ENCODE data around the gene KCNJ15. TPM values are rescaled to one million over a fixed set of nuclear protein-coding genes. Genes with fewer than 3 reads are reported as not detected.

KCNJ15 gene
- polyA plus RNA-seq, 10 donors, result 0.17 to 1.3 (median 0.59) TPM

DNA sequence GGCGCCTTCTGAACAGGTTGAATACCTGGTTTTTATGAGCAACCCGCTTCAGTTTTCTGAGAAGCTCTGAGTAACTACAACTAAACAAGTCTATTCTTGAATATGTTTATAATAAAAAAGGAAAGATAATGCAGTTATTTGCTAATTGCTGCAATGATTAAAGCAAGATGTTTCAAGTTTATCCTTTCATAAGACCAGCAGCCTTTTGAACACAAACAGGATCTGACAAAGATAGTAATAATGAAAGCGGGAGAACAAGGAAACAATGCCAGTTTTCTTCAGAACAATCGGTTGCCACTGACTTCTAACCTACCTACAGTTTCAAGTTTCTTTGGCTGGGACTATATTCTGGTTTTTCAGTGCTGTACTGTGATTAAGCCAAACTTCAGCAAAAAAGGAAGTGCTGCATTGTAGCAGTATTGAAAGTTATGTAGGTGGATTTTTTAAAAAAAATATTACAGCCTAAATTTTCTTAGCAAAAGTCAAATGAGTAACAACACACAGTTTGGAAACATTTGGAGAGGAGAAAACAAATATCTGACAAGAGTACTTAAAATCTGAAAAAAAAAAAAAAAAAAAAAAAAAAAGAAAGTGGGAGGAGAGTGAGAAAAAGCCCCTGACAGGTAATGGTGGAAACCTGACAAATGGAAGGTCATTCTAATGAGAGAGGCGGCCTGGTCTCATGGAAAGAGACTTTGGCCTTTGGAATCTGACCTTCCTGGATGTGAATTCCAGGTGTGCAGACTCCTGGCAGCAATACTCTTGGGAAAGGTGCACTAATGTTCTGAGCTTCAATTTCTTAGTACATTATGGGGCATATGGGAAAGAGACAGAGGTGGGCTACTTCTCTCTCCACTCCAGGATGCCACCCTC, 11.4 kb downstream of the KCNJ15 start:
- DNase-seq, result no peak

DNA sequence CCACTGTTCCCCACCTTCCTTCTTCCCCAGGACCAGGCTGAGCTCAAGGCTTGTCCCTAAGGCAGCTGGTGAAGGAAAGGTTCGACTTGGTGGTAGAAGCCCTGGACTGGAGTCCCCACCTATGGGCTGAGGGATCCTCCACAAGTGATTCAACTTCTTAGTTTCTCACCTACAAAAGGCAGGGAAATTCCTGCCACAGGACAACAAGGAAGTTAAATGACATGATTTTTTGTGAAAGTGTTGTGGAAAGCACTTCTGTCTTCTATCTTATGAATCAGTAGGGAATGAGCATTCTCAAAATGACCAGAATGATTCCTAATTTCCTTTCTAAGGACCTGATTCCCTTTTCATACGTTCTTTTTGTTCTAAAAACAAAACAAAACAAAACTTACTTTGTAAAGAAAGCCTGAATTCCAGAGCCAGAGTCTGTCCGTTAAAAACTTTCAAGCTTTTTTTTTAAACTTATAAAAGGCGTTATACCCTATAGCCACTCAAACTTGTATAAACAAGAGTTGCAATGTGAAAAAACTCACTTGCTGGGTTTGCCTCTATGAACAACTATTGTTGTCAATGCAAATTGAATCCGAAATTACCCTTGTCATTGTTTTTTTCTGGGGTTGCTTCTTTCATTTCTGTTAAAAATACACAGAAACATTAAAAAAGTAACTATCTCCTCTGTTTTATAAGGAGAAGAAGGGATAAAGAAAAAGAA, 12.2 kb downstream of the KCNJ15 start:
- no peak for DNase-seq

DNA sequence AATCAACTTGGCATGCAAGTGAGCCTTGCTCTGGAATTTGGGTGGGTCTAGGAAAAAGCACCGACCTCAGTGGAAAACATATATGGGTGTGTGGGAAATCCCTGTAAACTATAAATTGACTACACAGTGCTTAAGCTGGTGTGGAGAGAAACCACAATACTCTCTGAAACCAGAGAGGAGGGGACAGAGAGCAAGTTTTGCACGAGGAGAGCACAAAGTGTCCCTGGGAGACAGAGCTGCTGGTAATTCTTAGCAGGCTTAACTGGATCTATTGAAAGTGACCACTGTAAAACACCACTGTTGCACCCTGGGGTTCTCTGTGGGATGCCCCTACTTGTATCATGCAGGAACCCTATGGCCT, 12.8 kb downstream of the KCNJ15 start:
- peak in 2 of 3 donors; percentile 22 to 37 for DNase-seq

DNA sequence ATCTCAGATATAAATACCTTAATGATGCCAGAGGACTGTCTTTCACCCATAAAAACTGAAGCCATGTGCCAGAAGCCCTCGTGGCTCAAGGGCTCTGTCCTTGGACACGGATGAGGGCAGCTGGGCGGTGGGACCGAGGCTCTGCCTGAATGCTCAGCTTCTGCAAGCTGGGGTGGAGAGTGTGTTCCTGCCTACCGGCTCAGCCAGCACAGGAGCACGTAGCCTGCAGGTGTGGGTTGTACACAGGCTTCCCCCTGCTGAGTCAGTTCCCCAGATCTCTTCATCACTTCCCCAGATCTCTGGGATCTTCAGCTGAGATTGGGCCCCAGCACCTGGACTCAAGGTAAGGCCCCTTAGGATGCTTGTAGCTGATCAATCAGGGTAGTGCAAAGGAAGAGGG, 15.4 kb downstream of the KCNJ15 start:
- no peak for DNase-seq

DNA sequence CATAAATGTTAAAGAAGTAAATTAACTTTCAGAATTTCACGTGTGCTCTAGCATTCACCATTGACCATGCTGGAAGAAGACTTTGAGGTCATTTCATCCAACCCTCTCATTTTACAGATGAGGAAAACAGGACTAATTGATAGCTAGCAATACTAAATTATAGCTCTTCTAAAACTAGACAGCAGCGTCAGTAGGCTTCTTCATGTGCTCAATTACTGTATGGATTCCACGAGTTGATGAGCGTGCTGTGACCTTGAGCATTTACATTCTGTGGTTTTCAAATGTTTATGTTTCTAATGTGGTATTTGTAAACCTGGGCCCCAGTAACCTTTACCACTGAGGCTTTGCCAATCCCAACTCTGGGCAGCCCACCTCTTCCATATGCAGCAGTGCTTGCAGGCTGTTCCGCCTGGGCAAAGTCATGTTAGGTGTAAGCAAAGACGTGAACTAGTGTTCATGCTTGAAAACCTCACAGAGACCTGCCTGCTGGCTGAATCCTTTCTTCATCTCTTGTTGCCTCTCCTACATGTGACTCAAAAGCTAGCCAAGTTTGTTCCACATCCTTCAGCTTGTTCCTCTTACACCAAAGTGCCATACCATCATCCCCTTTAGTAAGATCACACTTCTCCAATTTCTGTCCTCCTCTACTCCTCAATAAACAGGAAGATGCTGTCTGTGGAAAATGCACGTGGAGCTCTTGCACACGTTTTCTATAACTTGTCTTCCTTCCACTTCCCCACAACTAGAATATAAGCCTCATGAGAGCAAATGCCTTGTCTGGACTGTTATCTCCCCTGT, 17.2 kb downstream of the KCNJ15 start:
- no peak for DNase-seq

DNA sequence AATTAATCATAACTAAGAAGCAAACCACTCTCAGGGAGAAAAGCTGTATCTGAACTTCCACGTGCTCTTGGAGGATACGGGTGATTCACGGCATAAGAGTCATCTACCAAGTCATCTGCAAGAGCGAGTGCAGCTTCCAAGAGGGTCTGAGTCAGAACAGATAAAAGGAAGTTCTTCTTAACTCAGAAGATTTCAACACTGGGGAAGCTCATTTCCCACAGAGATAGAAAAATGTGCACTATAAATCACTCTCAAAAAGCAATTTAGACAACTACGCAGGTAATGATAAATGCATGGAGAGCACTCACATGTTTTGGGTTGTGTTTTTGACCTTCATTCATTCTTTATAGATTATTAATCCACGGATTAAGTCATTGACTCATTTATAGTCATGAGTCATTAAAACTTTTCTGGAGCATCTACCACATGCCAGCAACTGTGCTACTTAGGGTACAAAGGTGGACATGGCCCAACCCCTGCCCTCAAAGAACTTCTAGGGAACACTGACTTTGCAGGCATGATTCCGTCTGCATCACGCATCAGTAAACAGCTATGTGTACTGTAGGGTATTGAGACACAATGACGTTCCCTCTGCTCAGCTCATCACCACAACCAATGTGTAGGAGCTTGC, 20.8 kb downstream of the KCNJ15 start:
- peak in 1 of 3 donors; percentile 96 for DNase-seq

DNA sequence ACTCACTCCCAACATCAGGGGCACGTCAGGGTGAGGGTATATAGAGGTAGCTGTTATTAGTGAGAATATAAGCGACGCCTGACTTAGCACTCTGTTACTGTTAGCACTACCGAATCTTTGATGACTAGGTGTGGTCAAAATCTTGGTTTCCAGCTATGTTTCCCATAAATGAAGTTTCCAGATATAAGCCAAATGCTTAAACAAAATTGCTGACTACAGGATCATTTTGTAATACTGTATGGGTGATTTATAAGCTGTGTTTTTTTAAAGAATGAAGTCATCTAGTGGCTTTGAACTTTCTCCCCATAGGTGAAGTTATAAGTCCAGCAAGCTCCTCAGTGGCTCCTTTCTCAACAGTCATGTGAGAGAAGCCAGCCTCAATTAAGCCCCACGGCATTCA, 23.7 kb downstream of the KCNJ15 start:
- no peak for DNase-seq

DNA sequence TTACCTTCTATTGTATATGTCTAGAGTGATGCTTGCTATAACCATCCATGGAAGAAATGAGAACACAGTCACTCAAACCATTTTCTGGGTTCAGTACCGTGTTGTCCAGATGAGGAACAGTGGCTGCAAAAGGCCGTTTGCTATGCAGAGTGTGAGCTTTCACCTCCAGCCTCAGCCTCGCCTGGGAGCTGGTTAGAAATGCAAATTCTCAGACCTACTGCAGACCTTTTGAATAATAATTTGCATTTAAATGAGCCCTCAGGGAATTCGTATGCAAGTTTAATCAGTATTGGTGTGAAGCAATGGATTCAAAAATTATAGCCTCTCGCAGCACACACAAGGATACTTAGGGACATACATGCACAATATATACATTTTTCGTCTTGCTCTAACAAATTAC, 24.1 kb downstream of the KCNJ15 start:
- DNase-seq, result no peak

DNA sequence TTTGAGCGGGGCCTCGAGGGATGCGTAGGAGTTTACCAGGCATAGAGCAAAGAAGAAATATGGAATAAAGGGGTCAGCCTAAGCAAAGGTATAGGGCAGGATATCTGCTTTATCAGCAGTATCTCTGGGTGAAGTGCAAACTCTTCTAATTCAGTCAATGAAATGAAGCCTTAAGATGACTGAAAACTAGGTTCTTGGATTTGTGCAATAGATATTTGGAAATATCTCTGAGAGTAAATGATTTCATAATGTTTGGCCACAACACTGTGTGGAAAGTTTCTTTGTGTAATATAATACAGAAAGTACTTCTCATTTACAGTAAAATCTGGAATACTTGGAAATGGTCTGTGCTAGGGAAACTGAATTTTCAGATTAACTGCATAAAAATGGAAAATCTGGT, 26.1 kb downstream of the KCNJ15 start:
- peak in 2 of 3 donors; percentile 37 to 52 for DNase-seq

DNA sequence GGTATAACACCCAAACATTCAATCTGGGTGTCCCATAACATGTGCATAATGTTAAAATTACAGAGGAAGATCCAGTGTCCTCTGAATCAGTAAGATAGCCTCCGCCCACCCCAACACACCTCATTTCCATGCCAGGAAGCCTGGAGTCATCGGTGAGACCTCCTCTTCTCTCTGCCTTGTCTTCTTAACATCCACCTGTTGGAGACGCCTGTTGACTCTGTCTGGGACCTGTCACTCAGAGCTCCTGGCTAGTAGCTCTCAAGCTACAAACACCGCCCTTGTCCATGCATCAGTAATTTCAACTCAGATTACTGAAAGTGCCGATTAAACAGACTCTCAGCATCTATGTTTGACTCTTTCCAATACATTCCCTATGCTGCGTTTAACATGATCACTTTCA, 27.4 kb downstream of the KCNJ15 start:
- DNase-seq, result no peak

DNA sequence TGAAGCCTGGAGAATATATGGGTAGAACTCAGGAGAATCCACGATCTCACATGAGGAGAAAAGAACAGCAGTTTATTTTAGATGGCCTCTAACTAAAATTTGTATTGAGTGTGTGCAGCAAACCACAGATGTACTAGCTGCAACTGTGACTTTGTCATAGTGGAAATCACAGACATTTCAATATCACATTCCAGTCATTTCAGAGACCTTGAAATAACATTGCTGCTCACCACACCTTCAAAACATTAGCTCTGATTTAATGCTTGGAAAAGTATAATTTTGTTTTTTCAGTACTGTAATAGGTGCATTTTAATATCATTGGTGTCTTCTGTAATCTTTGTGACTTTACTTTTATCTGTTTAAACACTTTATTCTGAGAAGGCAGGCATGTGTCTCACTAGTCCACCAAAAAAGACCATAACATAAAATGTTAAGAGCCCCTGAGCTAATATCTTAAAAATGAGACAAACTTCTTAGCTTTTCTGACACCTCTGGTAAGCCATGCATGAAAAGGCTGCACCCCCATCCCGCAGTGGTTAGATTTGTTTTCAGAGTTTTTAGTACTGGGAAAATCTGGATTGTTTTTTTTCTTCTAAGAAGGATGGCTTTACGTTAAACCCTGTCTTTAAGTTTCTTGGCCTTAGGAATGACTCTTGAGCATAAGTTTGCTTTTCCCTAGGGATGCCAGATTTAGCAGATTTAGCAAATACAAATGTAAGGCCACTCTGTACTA, 30.1 kb downstream of the KCNJ15 start:
- DNase-seq, result no peak

DNA sequence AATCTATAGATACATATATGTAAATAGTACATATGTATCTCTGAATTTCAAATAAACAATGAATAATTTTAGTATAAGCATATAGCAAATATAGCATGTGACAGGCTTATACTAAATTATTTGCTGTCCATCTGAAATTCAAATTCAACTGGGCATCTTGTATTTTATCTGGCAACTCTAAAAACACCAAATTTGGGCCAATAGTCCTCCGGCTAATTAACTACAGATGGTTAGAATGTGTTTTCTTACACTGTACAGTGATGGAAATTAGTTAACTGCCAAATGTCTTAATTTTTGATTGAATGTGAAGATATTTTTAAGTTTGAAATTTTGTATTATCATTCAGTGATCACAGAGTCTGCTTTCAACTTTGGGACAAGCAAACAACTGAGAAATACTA, 30.7 kb downstream of the KCNJ15 start:
- DNase-seq, result no peak

DNA sequence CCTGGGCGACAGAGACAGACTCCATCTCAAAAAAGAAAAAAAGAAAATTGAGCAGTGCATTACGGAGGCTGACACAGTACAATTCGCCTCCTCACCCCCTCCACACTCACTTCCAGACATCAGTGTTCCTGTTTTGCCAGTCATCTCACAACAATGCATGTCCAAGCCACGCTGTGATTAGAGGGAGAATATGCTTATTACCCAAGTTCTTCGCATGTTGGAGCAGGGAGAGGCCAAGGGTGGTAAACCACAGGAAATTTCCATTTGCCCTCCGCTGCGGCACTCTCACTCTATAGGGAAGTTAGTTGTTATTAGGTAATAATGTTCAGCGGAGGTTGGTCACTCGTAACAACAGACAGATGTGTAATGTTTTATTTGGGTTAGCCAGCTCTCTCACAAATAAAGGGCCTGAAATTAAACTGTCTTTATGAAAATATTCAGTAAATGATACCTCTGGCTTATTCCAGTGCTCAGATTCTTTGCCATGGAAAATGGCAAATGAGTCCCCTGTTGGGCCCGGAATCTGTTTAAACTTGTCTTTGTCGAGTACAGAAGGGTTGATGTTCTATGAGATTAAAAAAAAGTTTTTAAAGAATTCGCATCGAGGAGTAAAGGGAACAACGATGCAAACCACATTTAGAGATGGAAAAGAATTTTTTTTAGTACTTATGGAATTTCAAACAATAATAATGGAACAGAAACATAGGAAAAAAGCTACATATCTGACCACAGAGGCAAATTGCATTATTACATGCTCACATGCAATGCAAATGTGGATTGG, 33.1 kb downstream of the KCNJ15 start:
- peak in 2 of 3 donors; percentile 44 to 94 for DNase-seq

DNA sequence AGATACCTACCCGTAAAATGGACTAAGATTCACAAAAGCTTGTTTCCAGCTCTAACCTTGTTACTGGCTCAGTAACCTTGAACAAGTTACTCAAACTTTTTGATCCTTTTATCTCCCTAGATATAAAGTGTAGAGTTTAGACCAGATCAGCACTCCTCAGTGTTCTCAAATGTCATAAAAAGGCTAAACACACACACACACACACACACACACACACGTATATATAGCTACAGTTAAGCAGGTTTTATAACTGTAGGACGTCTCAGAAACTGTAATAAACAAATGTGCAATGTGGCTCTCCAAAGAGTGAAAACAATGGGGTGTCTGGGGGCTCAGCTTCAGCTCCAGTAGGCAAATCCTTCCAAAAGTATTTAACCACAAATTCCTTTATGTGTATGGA, 34.0 kb downstream of the KCNJ15 start:
- DNase-seq, result no peak

DNA sequence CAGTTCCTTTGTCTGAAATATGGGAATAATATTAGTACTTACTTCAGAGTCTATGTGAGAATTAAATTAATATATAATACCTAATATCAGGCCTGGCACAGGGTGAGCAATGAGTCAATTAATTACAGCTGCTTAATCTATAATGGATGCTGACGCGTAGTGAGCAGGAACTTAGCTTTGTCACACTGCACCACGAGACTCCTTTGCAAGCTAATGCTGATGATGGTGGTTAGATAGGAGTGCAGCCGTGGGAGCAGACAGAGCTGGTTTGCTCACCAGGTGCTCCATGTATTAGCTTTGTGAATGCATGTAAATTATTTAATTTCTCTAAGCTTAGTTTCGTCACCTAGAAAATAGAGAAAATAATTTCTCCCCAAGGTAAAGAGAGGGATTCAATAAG, 35.1 kb downstream of the KCNJ15 start:
- no peak for DNase-seq

DNA sequence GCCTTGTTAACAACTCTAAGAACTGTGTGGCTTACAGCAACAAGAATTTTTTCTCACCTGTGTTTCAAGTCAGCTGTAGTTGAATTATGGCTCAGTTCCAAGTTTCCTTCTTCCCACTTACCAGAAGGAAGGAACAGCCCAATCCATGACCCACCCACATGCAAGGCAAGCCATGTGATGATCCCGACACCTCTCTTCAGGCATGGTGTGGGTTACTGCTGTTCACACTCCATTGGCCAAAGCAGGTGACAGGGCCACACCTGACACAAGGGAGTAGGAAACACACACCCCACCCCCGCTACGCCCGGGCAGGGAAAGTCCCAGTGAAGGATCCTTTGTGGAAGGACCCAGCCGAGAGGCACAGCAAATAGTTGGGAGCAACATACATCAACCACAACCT, 36.3 kb downstream of the KCNJ15 start:
- no peak for DNase-seq

DNA sequence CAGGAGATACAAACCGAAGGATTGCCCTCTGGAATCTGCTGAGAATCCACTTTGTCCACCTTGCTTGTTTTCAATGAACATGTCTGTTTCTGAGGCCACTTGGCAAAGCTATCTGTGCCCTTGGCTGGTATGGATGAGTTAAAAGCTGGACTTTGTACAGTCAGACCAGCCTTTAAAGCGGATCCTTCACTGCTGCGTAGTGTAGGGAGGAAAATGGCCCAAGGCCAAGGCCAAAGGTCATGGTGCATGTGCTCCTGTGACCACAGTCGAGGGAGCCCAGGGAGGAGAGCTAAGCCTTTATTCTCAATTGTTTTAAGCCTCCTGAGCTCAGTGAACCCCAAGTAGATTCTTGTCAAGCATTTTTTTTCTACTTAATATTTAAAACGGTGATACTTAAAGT, 37.0 kb downstream of the KCNJ15 start:
- no peak for DNase-seq

DNA sequence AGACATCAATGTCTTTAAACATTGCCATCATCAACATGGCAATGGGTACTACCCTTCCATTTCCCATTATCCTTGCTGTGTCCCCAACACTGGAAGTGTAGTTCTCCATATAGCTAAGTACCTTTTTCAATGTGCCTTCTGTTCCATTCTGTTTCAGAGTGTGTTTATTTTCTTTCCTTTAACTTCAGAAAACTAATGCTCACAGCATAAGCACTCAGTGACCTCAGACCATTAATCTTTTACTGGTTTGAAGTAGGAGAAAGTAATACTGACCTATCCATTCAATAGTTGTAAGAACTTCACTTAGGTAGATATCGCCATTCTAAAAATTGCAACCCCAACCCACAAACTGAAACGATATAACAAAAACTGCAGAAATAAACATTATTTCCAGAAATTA, 37.8 kb downstream of the KCNJ15 start:
- DNase-seq, result no peak

DNA sequence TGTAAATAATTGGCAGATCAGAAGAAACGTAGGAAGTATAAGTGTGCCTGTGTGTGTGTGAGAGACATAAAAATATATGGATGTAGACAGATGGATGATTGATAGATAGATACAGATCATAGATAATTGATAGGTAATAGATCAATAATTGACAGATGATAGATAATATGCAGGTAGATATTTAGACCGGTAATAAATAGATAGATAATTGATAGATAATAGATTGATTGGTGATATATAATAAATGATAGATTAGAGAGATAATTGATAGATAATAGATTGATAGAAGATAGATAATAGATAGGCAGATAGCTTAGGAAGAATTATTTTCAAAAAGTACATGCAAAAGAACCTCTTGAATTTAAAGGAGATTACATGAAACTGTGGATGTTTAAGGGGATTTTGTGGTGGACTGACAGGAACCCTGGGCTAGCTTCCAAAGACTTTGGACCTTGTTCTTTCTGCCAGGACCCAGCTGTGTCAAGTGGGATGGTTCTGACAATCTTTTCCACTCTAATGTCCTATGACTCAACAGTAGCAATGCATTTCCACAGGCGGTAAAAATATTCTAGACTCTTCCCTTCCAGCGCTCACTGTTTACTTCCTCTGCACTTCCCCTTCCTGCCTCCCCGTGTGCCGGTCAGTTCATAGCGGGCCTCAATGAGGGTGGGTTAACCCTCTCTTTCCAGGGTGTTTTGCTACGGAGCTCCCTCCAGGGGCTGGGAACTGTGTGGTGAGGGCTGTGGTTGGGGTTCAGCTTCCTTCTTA, 39.4 kb downstream of the KCNJ15 start:
- DNase-seq, result peak in 2 of 3 donors; percentile 17 to 38

DNA sequence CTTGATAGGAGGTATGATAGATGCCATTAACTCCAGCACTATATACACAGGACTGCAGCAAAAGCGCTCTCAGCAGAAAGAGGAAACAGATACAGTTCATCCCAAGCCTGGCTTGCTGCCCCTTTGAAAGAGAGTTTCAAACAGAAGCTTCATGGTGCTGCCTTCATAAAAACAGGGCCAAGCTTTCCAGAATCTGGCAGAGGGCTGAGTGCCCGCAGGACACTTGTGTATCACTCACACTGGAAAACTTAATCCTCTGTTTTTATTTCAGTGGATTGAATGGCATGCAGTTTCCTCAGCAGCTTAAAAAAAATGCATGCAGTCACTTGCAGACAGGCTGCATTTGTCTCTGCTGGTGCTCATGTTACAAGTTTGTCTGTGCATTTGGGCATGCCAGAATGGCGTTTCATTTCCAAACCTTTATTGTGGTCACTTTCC, 40.4 kb downstream of the KCNJ15 start:
- peak; percentile 60 to 76 (median 66) for DNase-seq

Measured in muscle of back (tissue), 11 donors.